Measurements from ENCODE around the gene STAT5B.

DNA sequence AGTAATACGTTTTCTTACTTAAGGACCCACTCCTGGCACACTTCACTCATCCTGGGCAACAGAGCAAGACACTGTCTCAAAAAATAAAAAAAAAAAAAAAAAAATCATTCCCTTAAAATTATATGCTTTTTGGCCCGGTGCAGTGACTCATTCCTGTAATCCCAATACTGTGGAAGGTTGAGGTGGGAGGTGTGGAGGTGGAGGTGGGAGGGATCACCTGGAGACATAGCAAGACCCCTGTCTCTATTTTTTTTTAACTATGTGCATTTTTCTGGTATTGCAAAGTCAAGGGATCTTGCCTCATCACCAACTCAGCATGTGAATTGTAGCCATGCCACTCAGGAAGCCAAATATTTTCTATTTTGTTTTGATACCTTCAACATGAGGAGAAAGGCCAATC, 9.7 kb downstream of the STAT5B start:
- TF ChIP-seq, protein P1, sequence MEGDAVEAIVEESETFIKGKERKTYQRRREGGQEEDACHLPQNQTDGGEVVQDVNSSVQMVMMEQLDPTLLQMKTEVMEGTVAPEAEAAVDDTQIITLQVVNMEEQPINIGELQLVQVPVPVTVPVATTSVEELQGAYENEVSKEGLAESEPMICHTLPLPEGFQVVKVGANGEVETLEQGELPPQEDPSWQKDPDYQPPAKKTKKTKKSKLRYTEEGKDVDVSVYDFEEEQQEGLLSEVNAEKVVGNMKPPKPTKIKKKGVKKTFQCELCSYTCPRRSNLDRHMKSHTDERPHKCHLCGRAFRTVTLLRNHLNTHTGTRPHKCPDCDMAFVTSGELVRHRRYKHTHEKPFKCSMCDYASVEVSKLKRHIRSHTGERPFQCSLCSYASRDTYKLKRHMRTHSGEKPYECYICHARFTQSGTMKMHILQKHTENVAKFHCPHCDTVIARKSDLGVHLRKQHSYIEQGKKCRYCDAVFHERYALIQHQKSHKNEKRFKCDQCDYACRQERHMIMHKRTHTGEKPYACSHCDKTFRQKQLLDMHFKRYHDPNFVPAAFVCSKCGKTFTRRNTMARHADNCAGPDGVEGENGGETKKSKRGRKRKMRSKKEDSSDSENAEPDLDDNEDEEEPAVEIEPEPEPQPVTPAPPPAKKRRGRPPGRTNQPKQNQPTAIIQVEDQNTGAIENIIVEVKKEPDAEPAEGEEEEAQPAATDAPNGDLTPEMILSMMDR (IDR thresholded peaks at IDR 0.05), result no peak
- no peak for TF ChIP-seq POLR2A (IDR thresholded peaks at IDR 0.05)

Measured in thyroid gland (tissue), 4 donors.